Stomach smooth muscle (tissue), 2 donors: ENCODE measurements around the gene FAM13C.

Source experiments
- H3K27ac ChIP-seq: one replicate; pipeline ENCODE4 v1.7.0; 2013; ENCODE audit warnings: mild to moderate bottlenecking, low read length, inconsistent platforms
- H3K27me3 ChIP-seq, 2 donors: one replicate each; pipeline ENCODE4 v1.7.0; 2013; ENCODE audit warnings: low read length in 2 of 2; ENCODE audit not compliant: insufficient read depth in 2 of 2, control insufficient read depth in 1 of 2
- H3K36me3 ChIP-seq, 2 donors: one replicate each; pipeline ENCODE4 v1.7.0; 2013; ENCODE audit warnings: low read length in 2 of 2; ENCODE audit not compliant: control insufficient read depth in 2 of 2, insufficient read depth in 2 of 2
- H3K4me1 ChIP-seq: one replicate; pipeline ENCODE4 v1.7.0; 2013; ENCODE audit warnings: low read length; ENCODE audit not compliant: control insufficient read depth, insufficient read depth
- H3K4me3 ChIP-seq, 2 donors: one replicate each; pipeline ENCODE4 v1.7.0; 2013; ENCODE audit warnings: low read length in 2 of 2
- H3K9ac ChIP-seq, 2 donors: one replicate each; pipeline ENCODE4 v1.7.0; 2013; ENCODE audit warnings: low read length in 2 of 2, mild to moderate bottlenecking in 1 of 2
- H3K9me3 ChIP-seq, 2 donors: one replicate each; pipeline ENCODE4 v1.7.0; 2013; ENCODE audit warnings: low read length in 2 of 2; ENCODE audit not compliant: control insufficient read depth in 2 of 2
- donor health status: healthy.
- donor health status: Pancreatic carcinoma.

The FAM13C gene

GRCh38 chr10:59216178-59216869, 146.0 kb downstream of the FAM13C start:
- Histone ChIP-seq H3K4me1 (no peaks in the 10 kb centered on the region), H3K9ac (no peak overlapping the region), H3K4me3 (no peak overlapping the region), H3K27me3 (no peaks in the 10 kb centered on the region), H3K9me3 (no peaks in the 10 kb centered on the region), H3K27ac (no peak overlapping the region), H3K36me3 (no peaks in the 10 kb centered on the region)

- Histone ChIP-seq H3K4me1 (no peaks in the 10 kb centered on the region), H3K4me3 (no peak overlapping the region), H3K36me3 (no peaks in the 10 kb centered on the region), H3K27me3 (no peaks in the 10 kb centered on the region), H3K9ac (no peak overlapping the region), H3K27ac (no peak overlapping the region), H3K9me3 (no peaks in the 10 kb centered on the region)
Measured at GRCh38 chr10:59214160-59214559, 148.2 kb downstream of the FAM13C start.

GRCh38 chr10:59212301-59212798, 150.0 kb downstream of the FAM13C start:
- no peaks in the 10 kb centered on the region for H3K4me1 ChIP-seq
- H3K27me3 ChIP-seq, result no peaks in the 10 kb centered on the region
- H3K9ac ChIP-seq, result no peak overlapping the region
- no peak overlapping the region for H3K27ac ChIP-seq
- H3K4me3 ChIP-seq, result no peak overlapping the region
- H3K36me3 ChIP-seq, result no peaks in the 10 kb centered on the region
- no peaks in the 10 kb centered on the region for H3K9me3 ChIP-seq

- H3K27ac ChIP-seq, result no peak overlapping the region
- H3K9ac ChIP-seq, result no peak overlapping the region
- no peaks in the 10 kb centered on the region for H3K4me1 ChIP-seq
- H3K4me3 ChIP-seq, result no peak overlapping the region
- H3K9me3 ChIP-seq, result no peaks in the 10 kb centered on the region
- no peaks in the 10 kb centered on the region for H3K27me3 ChIP-seq
- H3K36me3 ChIP-seq, result no peaks in the 10 kb centered on the region
Measured at GRCh38 chr10:59206204-59206720, 156.1 kb downstream of the FAM13C start.
